Measurements from ENCODE around the gene RFX3.

RFX3 gene

GRCh38 chr9:3525096-3525835 is 535 bp downstream of the RFX3 start:
- H3K4me3 ChIP-seq (ENCODE audit: low read depth, low read length) = peak overlapping the region; percentile 77
- no peak for TF ChIP-seq CTCF (conservative IDR thresholded peaks at IDR 0.05; ENCODE audit: low read depth, low read length)
- DNase-seq (ENCODE audit: low read depth) = no peak

GRCh38 chr9:3521966-3522365 is 3.8 kb downstream of the RFX3 start:
- no peak for DNase-seq (ENCODE audit: low read depth)
- no peak for TF ChIP-seq CTCF (conservative IDR thresholded peaks at IDR 0.05; ENCODE audit: low read depth, low read length)
- no peak overlapping the region for H3K4me3 ChIP-seq (ENCODE audit: low read depth, low read length)

- no peak for DNase-seq (ENCODE audit: low read depth)
- TF ChIP-seq CTCF (conservative IDR thresholded peaks at IDR 0.05; ENCODE audit: low read depth, low read length) = no peak
- no peak overlapping the region for H3K4me3 ChIP-seq (ENCODE audit: low read depth, low read length)
Measured at GRCh38 chr9:3520564-3520963, 5.2 kb downstream of the RFX3 start.

GRCh38 chr9:3517377-3518048 is 8.3 kb downstream of the RFX3 start:
- no peak overlapping the region for H3K4me3 ChIP-seq (ENCODE audit: low read depth, low read length)
- no peak for TF ChIP-seq CTCF (conservative IDR thresholded peaks at IDR 0.05; ENCODE audit: low read depth, low read length)
- no peak for DNase-seq (ENCODE audit: low read depth)

- TF ChIP-seq CTCF (conservative IDR thresholded peaks at IDR 0.05; ENCODE audit: low read depth, low read length) = no peak
- H3K4me3 ChIP-seq (ENCODE audit: low read depth, low read length) = no peak overlapping the region
- no peak for DNase-seq (ENCODE audit: low read depth)
Measured at GRCh38 chr9:3516667-3517330, 9.0 kb downstream of the RFX3 start.

- no peak for TF ChIP-seq CTCF (conservative IDR thresholded peaks at IDR 0.05; ENCODE audit: low read depth, low read length)
- no peak for DNase-seq (ENCODE audit: low read depth)
- no peak overlapping the region for H3K4me3 ChIP-seq (ENCODE audit: low read depth, low read length)
Measured at GRCh38 chr9:3515405-3515804, 10.4 kb downstream of the RFX3 start.
